ENCODE results near the gene CLDN1. TPM values are rescaled to one million over a fixed set of nuclear protein-coding genes. Genes with fewer than 3 reads are reported as not detected.
A peak's percentile ranks its signal among the peaks of the same experiment; 100 is the strongest.

The CLDN1 gene
- total and polyA plus RNA-seq, 2 of the 13 experiments (the other 11 are each of a cell fraction or from before 2014, with no cell fraction given) = 42.7 to 51.6 TPM

GRCh38 chr3:190321789-190322603, at the start of gene CLDN1 (continued):
- TF ChIP-seq ZNF737 (CRISPR knock-in tag; IDR thresholded peaks at IDR 0.05; ENCODE audit: borderline replicate concordance) = no peak
- 0 out of 2 replicates have a peak, but pooled peaks have one; percentile 21 for TF ChIP-seq SP2 (CRISPR knock-in tag; IDR thresholded peaks at IDR 0.05)
- TF ChIP-seq HNRNPL (IDR thresholded peaks at IDR 0.05; ENCODE audit: low read depth, low read length) = peak; percentile 64; the same call in 1 of the 2 replicates
- TF ChIP-seq SP4 (CRISPR knock-in tag; IDR thresholded peaks at IDR 0.05) = peak; percentile 66
- TF ChIP-seq THAP11 (CRISPR knock-in tag; IDR thresholded peaks at IDR 0.05) = peak; percentile 52
- TF ChIP-seq ZNF331 (CRISPR knock-in tag; IDR thresholded peaks at IDR 0.05) = peak; percentile 43; the same call in 1 of the 2 replicates
- TF ChIP-seq KMT2A (CRISPR knock-in tag; IDR thresholded peaks at IDR 0.05) = peak; percentile 92
- no peak for TF ChIP-seq ZNF672 (CRISPR knock-in tag; IDR thresholded peaks at IDR 0.05)
- TF ChIP-seq U2AF1 (optimal IDR thresholded peaks at IDR 0.05; ENCODE audit: low read depth, low read length) = no peak
- peak; percentile 61; the same call in 1 of the 2 replicates for TF ChIP-seq NAIF1 (CRISPR knock-in tag; IDR thresholded peaks at IDR 0.05; ENCODE audit: borderline replicate concordance)
- TF ChIP-seq NONO (IDR thresholded peaks at IDR 0.05) = no peak
- TF ChIP-seq NONO (CRISPR knock-in tag; conservative IDR thresholded peaks at IDR 0.05) = peak; percentile 66
- TF ChIP-seq ZNF660 (CRISPR knock-in tag; IDR thresholded peaks at IDR 0.05; ENCODE audit: borderline replicate concordance, low read depth) = no peak
- TF ChIP-seq ZNF317 (CRISPR knock-in tag; IDR thresholded peaks at IDR 0.05) = no peak
- 0 out of 2 replicates have a peak, but pooled peaks have one; percentile 25 for TF ChIP-seq ZNF12 (CRISPR knock-in tag; IDR thresholded peaks at IDR 0.05)
- peak; percentile 77; the same call in 1 of the 2 replicates for TF ChIP-seq TBX2 (CRISPR knock-in tag; IDR thresholded peaks at IDR 0.05; ENCODE audit: borderline replicate concordance)
- TF ChIP-seq MATR3 (CRISPR knock-in tag; IDR thresholded peaks at IDR 0.05) = no peak
- no peak for TF ChIP-seq ZFYVE20 (CRISPR knock-in tag; IDR thresholded peaks at IDR 0.05; ENCODE audit: borderline replicate concordance, low read depth)
- TF ChIP-seq ZSCAN22 (CRISPR knock-in tag; IDR thresholded peaks at IDR 0.05) = no peak
- no peak for TF ChIP-seq POLR2AphosphoS2 (IDR thresholded peaks at IDR 0.05; ENCODE audit: low read depth, low read length)
- 0 out of 2 replicates have a peak, but pooled peaks have one; percentile 33 for TF ChIP-seq KIAA2018 (CRISPR knock-in tag; IDR thresholded peaks at IDR 0.05; ENCODE audit: borderline replicate concordance)
- TF ChIP-seq ZNF720 (CRISPR knock-in tag; IDR thresholded peaks at IDR 0.05) = no peak
